Measurements from ENCODE around the gene P2RY11.
A peak's percentile ranks its signal among the peaks of the same experiment; 100 is the strongest.

P2RY11 gene

GRCh38 chr19:10111405-10111811 lies at the start of gene P2RY11:
Gene P2RY11, plus strand, starts transcription at chr19:10111693. Its CDS starts 29 bp downstream, at chr19:10111722.
- peak; percentile 71 for DNase-seq

GRCh38 chr19:10061717-10062310 lies 49.7 kb upstream of the P2RY11 start:
- no peak for DNase-seq

- DNase-seq: no peak
These were observed 43.3 kb upstream of the P2RY11 start for GRCh38 chr19:10068205-10068604.

GRCh38 chr19:10069046-10069445 lies 42.4 kb upstream of the P2RY11 start:
- no peak for DNase-seq

- no peak for DNase-seq
These were observed 40.6 kb upstream of the P2RY11 start for GRCh38 chr19:10070730-10071446.

- peak; percentile 70 for DNase-seq
These were observed 37.3 kb upstream of the P2RY11 start for GRCh38 chr19:10074153-10074552.

- DNase-seq: no peak
These were observed 35.0 kb upstream of the P2RY11 start for GRCh38 chr19:10076535-10076934.

GRCh38 chr19:10078329-10078728 lies 33.2 kb upstream of the P2RY11 start:
- no peak for DNase-seq

- no peak for DNase-seq
These were observed 32.5 kb upstream of the P2RY11 start for GRCh38 chr19:10079031-10079453.

GRCh38 chr19:10083911-10084310 lies 27.6 kb upstream of the P2RY11 start:
- DNase-seq: no peak

GRCh38 chr19:10084803-10085202 lies 26.7 kb upstream of the P2RY11 start:
- DNase-seq: no peak

- DNase-seq: peak; percentile 89
These were observed 25.6 kb upstream of the P2RY11 start, which contains the start of gene SHFL for GRCh38 chr19:10085641-10086590. Gene SHFL, plus strand, starts transcription at chr19:10086317. Its CDS starts 111 bp downstream, at chr19:10086428.

GRCh38 chr19:10086591-10087192 lies 24.8 kb upstream of the P2RY11 start:
- peak; percentile 38 for DNase-seq

GRCh38 chr19:10087296-10088061 lies 24.0 kb upstream of the P2RY11 start:
- DNase-seq: no peak

GRCh38 chr19:10088949-10089554 lies 22.4 kb upstream of the P2RY11 start:
- no peak for DNase-seq

- no peak for DNase-seq
These were observed 21.6 kb upstream of the P2RY11 start for GRCh38 chr19:10089801-10090375.

GRCh38 chr19:10091370-10091687 lies 20.2 kb upstream of the P2RY11 start:
- no peak for DNase-seq

GRCh38 chr19:10091895-10092641 lies 19.4 kb upstream of the P2RY11 start:
- no peak for DNase-seq

GRCh38 chr19:10092648-10093294 lies 18.7 kb upstream of the P2RY11 start:
- DNase-seq: no peak
